NOMO-1 treated with dmso at 0.1 percent for 144 hours (cell line): ENCODE results near the gene FHAD1.
"Not testable (repeated sequence)": the region's sequence is repeated elsewhere in the genome, so short reads cannot be mapped to it uniquely, and the experiment has no call there.

Experiments
- DNase-seq: peaks from one replicate; lab custom pipeline; 2025; ENCODE audit not compliant: unreplicated experiment; lab: John Stamatoyannopoulos, UW

FHAD1 gene

GRCh38 chr1:15303935-15304334 lies 56.9 kb downstream of the FHAD1 start:
- DNase-seq: no peak

- no peak for DNase-seq
These were observed 57.9 kb downstream of the FHAD1 start for GRCh38 chr1:15304708-15305467.

DNA sequence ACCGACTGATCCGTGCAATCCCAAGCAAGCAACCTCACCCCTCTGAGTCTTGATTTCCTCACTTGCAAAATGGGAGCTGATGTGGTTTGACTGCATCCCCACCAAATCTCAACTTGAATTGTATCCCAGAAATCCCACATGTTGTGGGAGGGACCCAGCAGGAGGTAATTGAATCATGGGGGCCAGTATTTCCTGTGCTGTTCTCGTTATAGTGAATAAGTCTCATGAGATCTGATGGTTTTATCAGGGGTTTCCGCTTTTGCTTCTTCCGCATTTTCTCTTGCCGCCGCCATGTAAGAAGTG lies 58.4 kb downstream of the FHAD1 start:
- DNase-seq: no peak

DNA sequence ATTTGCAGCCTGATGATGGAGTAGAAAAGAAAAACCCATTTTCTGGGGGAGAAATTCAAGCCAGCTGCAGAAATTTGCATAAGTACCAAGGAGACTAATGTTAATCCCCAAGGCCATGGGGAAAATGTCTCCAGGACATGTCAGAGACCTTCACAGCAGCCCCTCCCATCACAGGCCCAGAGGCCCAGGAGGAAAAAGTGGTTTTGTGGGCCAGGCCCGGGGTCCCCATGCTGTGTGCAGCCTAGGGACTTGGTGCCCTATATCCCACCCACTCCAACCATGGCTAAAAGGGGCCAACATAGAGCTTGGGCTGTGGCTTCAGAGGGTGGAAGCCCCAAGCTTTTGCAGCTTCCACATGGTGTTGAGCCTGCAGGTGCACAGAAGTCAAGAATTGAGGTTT lies 59.3 kb downstream of the FHAD1 start:
- DNase-seq: not testable (repeated sequence)

- DNase-seq: no peak
These were observed 61.1 kb downstream of the FHAD1 start for GRCh38 chr1:15308135-15308534.

DNA sequence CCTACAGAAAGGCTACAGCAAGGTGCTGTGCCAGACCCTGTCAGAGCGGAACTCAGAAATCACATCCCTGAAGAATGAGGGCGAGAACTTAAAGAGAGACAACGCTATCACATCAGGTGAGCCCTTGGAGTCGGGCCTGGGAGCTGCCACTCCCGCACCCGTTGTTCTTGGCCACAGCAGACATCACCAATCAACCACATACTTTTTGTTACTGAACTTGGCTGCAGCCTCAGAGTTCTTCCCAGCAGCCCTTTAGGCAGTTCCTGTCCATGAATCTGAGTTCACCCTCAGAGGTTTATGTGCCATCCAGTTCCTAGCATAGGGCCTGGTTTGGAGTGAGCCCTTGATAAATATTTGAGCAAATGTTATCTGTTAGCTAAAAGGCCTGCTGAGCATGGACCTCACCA lies 61.6 kb downstream of the FHAD1 start:
- no peak for DNase-seq

GRCh38 chr1:15309687-15310086 lies 62.7 kb downstream of the FHAD1 start:
- no peak for DNase-seq

DNA sequence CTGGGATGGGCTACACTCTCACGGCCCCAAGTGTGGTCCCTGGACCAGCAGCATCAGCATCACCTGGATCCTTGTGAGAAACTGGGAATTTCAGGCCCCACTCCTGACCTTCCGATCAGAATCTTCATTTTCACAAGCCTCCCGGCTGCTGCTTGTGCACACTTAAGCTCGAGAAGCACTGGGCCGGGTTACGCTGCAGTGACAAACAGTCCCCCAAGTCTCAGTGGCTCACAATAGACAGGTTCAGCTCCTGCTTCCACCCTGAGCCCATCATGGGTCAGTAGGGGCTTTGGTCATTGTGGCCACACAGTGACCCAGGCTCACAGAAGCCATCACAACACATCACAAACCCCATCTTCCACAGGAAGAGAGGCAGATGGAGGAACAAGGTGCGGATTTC lies 63.5 kb downstream of the FHAD1 start:
- DNase-seq: no peak

- DNase-seq: no peak
These were observed 64.2 kb downstream of the FHAD1 start for GRCh38 chr1:15311122-15311822.

- no peak for DNase-seq
These were observed 64.9 kb downstream of the FHAD1 start for GRCh38 chr1:15311880-15312279.

GRCh38 chr1:15312626-15313411 lies 65.8 kb downstream of the FHAD1 start:
- DNase-seq: no peak

DNA sequence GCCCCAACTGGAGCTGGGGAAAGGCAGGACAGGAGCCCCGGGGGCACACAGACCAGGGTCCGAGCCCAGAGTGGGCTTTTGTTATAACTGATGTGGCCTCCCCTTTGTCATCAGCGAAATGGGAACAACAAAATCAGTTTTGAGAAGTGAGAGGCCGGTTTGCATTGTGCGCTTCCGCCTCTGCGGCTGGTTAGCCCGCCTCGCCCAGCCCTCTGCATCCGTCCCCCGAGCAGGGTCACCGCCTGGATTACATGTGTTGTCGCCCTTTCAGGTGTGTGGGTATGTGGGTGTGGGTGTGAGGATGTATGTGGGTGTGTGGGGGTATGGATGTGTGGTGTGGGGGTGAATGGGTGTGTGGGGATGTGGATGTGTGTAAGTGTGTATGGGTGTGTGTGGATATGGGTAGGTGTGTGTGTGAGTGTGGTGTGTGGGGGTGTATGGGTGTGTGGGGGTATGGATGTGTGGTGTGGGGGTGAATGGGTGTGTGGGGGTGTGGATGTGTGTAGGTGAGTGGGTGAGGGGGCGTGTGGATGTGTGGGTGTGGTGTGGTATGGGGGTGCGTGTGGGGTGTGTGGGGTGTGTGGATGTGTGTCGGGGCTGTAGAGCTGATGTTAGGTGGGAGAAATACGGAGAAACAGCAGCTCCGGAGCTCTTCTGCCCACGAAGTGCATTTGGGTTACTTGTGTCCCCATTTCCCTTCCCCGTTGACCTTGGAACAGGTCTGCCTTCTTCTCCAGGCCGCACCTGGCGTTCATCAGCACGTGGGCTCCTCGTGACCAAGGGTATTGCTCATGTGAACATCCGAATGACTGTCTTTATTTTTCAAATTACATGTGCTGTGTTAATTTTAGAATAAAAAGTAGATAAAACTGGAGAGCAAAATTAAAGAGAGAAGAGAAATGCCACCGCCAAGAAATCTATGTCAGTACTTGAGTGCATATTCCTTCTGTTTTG lies 67.6 kb downstream of the FHAD1 start:
- DNase-seq: no peak

DNA sequence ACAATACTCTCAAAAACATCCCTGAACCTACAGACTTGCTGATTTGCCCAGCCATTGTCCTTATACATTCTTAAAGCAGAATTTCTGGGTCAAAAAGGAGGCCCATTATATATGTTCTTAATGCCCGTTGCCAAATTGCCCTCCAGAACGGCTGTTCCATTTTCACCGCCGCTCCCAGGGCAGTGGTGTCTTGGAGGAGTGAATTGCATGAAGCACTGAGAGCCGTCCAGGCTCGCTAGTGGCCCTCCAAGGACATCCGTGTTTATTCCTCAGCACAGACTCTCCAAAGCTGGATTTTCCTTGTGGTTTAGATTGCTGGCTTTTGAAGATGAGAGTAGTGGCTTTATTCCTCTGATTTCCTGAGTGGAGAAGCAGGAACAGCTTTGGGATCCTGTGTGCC lies 68.8 kb downstream of the FHAD1 start:
- no peak for DNase-seq

- no peak for DNase-seq
These were observed 69.5 kb downstream of the FHAD1 start for GRCh38 chr1:15316510-15316909.

DNA sequence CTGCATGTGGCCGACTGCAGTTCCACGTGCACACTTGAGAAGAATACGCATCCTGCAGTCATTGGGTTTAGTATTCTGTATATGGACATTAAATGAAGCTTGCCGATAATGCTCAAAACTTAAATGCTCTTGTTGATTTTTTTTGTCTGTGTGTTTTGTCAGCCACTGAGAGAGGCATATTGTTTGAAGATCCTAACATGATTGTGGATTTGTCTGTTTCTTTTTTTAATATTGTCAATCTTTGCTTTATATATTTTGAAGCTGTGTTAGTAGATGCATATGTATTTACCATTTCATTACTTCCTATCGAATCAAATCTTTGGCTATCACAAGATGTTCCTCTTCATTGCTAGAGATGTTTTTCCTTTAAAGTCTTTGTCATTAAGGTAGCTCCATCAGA lies 73.2 kb downstream of the FHAD1 start:
- no peak for DNase-seq

- DNase-seq: no peak
These were observed 74.6 kb downstream of the FHAD1 start for GRCh38 chr1:15321601-15322000.

DNA sequence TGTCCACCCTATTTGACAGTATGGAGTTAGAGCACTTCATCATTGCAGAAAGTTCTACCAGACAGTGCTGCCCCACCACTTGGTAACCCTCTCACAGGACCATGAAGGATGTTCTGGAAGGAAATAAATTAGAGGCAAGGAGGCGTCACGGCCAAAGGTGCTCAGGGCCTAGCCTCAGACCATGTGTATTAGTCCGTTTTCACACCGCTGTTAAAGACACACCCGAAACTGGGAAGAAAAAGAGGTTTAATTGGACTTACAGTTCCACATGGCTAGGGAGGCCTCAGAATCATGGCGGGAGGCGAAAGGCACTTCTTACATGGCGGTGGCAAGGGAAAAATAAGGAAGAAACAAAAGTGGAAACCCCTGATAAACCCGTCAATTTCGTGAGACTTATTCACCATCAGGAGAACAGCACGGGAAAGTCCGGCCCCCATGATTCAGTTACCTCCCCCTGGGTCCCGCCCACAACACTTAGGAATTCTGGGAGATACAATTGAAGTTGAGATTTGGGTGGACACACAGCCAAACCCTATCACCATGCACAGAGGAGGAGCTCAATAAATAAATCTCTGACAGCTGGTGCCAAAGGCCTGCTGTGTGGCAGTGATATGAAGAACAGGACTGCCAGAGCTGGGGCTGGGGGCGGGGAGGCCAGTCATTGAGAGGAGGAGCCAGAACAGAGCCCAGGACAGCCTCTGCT lies 75.8 kb downstream of the FHAD1 start:
- DNase-seq: no peak

DNA sequence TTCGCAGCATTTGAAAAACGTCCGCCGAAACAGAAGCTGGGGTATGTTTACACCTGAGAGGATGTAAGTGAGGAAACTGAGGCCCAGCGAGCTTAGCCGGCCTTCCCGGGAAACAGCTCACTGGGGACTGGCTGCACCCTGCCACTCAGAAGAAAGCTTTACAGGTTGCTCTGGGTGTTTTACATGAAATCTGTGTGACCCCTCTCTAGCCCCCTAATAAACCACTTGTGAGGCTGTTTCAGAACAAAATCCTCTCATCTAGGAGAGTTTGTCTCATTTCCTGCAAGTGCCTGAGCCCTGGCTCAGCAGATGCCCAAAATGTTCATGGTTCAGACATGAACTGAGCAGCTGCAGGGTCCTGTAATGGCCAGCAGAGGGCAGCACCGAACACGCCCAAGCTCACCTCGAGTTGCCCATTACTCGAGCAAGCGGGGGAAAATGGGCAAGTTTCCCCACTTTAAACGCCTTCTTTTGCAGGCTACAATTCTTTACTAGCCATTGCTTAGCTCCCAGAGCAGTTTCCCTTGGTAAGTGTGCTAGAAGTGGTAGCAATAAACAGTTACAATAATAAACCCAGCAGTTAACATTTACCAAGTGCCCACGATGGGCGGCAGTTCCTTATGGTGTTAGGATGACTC lies 76.4 kb downstream of the FHAD1 start:
- DNase-seq: no peak

- no peak for DNase-seq
These were observed 77.2 kb downstream of the FHAD1 start for GRCh38 chr1:15323989-15324868.
